Measurements from ENCODE around the gene WDR4. TPM values are rescaled to one million over a fixed set of nuclear protein-coding genes. Genes with fewer than 3 reads are reported as not detected.
"Not testable (repeated sequence)": the region's sequence is repeated elsewhere in the genome, so short reads cannot be mapped to it uniquely, and the experiment has no call there.

WDR4 gene
- total RNA-seq, 2 experiments from 2014 or later: 18.2 to 18.5 TPM

- no peaks in the 10 kb centered on the region for H3K9me3 Mint-ChIP-seq
- POLR2A ChIA-PET: no interaction called here
Observed at GRCh38 chr21:42905195-42905594, 25.9 kb upstream of the WDR4 start.

GRCh38 chr21:42903817-42904216 is 24.5 kb upstream of the WDR4 start:
- ChIA-PET POLR2A (no interaction called here), CTCF (no interaction called here)
- Mint-ChIP-seq H3K4me3 (no peak overlapping the region), H3K9me3 (no peaks in the 10 kb centered on the region), H3K27ac (no peak overlapping the region), H3K4me1 (no peaks in the 10 kb centered on the region), H3K27me3 (no peaks in the 10 kb centered on the region), H3K36me3 (ENCODE audit: low read depth) (peaks cover 42% of the 10 kb centered on the region)
- DNase-seq: no peak

More at GRCh38 chr21:42905195-42905594, 25.9 kb upstream of the WDR4 start:
- H3K4me3 Mint-ChIP-seq: no peak overlapping the region
- H3K4me1 Mint-ChIP-seq: no peaks in the 10 kb centered on the region
- no peaks in the 10 kb centered on the region for H3K27me3 Mint-ChIP-seq
- H3K36me3 Mint-ChIP-seq (ENCODE audit: low read depth): peaks cover 46% of the 10 kb centered on the region
- no peak for DNase-seq
- CTCF ChIA-PET: no interaction called here
- no peak overlapping the region for H3K27ac Mint-ChIP-seq

GRCh38 chr21:42900446-42900845 is 21.1 kb upstream of the WDR4 start:
- DNase-seq: no peak
- H3K9me3 Mint-ChIP-seq: no peaks in the 10 kb centered on the region
- no peak overlapping the region for H3K4me3 Mint-ChIP-seq
- POLR2A ChIA-PET: no interaction called here
- H3K4me1 Mint-ChIP-seq: peaks cover 6% of the 10 kb centered on the region
- H3K36me3 Mint-ChIP-seq (ENCODE audit: low read depth): peaks cover 41% of the 10 kb centered on the region
- H3K27me3 Mint-ChIP-seq: no peaks in the 10 kb centered on the region
- no peak overlapping the region for H3K27ac Mint-ChIP-seq
- CTCF ChIA-PET: interaction anchor here (1.2 kb wide), 1 partner anchor 8 kb away, joined by 3 read pairs; the partner anchor contains the start of gene NDUFV3

GRCh38 chr21:42892931-42893755 is 13.8 kb upstream of the WDR4 start, which contains the start of gene NDUFV3:
NDUFV3 (plus strand) TSS chr21:42893309; CDS start chr21:42893334, 25 bp downstream.
- Mint-ChIP-seq H3K9me3 (no peaks in the 10 kb centered on the region), H3K27me3 (no peaks in the 10 kb centered on the region), H3K27ac (peak within 1 kb of the TSS; percentile 84), H3K4me3 (peak within 1 kb of the TSS; percentile 83), H3K36me3 (ENCODE audit: low read depth) (peaks cover 12% of the 10 kb centered on the region), H3K4me1 (peaks cover 14% of the 10 kb centered on the region)
- POLR2A ChIA-PET: interaction anchor here (0.8 to 3.6 kb wide), 9 partner anchors 9 to 767 kb away, joined by 3 to 63 read pairs (median 4); partner anchors contain the start of genes PKNOX1, RRP1B and WDR4
- CTCF ChIA-PET: interaction anchor here (0.9 to 1.1 kb wide), 4 partner anchors 8 to 299 kb away, joined by 3 to 6 read pairs (median 4); partner anchors contain the start of gene PKNOX1
- peak; percentile 100 for DNase-seq

GRCh38 chr21:42892582-42892930 is 13.2 kb upstream of the WDR4 start:
- Mint-ChIP-seq H3K4me3 (peak overlapping the region; percentile 83), H3K36me3 (ENCODE audit: low read depth) (peaks cover 11% of the 10 kb centered on the region), H3K9me3 (no peaks in the 10 kb centered on the region), H3K27ac (peak overlapping the region; percentile 83), H3K27me3 (no peaks in the 10 kb centered on the region), H3K4me1 (peaks cover 14% of the 10 kb centered on the region)
- DNase-seq: no peak
- POLR2A ChIA-PET: interaction anchor here (0.8 to 3.6 kb wide), 7 partner anchors 8 to 500 kb away, joined by 3 to 63 read pairs (median 5); partner anchors contain the start of genes PKNOX1 and WDR4
- CTCF ChIA-PET: interaction anchor here (0.9 to 1.1 kb wide), 4 partner anchors 8 to 299 kb away, joined by 3 to 6 read pairs (median 4); partner anchors contain the start of gene PKNOX1

- no peaks in the 10 kb centered on the region for H3K36me3 Mint-ChIP-seq (ENCODE audit: low read depth)
- CTCF ChIA-PET: no interaction called here
- no peak for DNase-seq
- no peaks in the 10 kb centered on the region for H3K9me3 Mint-ChIP-seq
- H3K27me3 Mint-ChIP-seq: no peaks in the 10 kb centered on the region
- POLR2A ChIA-PET: no interaction called here
- H3K27ac Mint-ChIP-seq: no peak overlapping the region
- H3K4me3 Mint-ChIP-seq: no peak overlapping the region
- H3K4me1 Mint-ChIP-seq: peaks cover 2% of the 10 kb centered on the region
Observed at GRCh38 chr21:42887326-42887725, 8.0 kb upstream of the WDR4 start.

GRCh38 chr21:42883921-42884320 is 4.6 kb upstream of the WDR4 start:
- Mint-ChIP-seq H3K27ac (no peak overlapping the region), H3K4me3 (no peak overlapping the region)
- POLR2A ChIA-PET: interaction anchor here (1.0 kb wide), 1 partner anchor 9 kb away, joined by 5 read pairs; no protein-coding TSS in a partner anchor

GRCh38 chr21:42880352-42880751 is 1.0 kb upstream of the WDR4 start:
- Mint-ChIP-seq H3K9me3 (no peaks in the 10 kb centered on the region), H3K4me3 (peak overlapping the region; percentile 95), H3K4me1 (peaks cover 31% of the 10 kb centered on the region), H3K27me3 (no peaks in the 10 kb centered on the region), H3K27ac (peak overlapping the region; percentile 90), H3K36me3 (ENCODE audit: low read depth) (peaks cover 28% of the 10 kb centered on the region)
- POLR2A ChIA-PET: interaction anchor here (1.1 to 5.1 kb wide), 3 partner anchors 10 to 94 kb away, joined by 3 to 63 read pairs (median 7); partner anchors contain the start of genes NDUFV3 and PKNOX1
- CTCF ChIA-PET: interaction anchor here (1.8 kb wide), 1 partner anchor 12 kb away, joined by 6 read pairs; no protein-coding TSS in a partner anchor
- no peak for DNase-seq

More at GRCh38 chr21:42883921-42884320, 4.6 kb upstream of the WDR4 start:
- Mint-ChIP-seq H3K9me3 (no peaks in the 10 kb centered on the region), H3K36me3 (ENCODE audit: low read depth) (peaks cover 7% of the 10 kb centered on the region), H3K27me3 (no peaks in the 10 kb centered on the region), H3K4me1 (peaks cover 19% of the 10 kb centered on the region)
- DNase-seq: no peak
- CTCF ChIA-PET: no interaction called here

GRCh38 chr21:42878678-42878992 is 704 bp downstream of the WDR4 start:
- H3K36me3 Mint-ChIP-seq (ENCODE audit: low read depth): peaks cover 39% of the 10 kb centered on the region
- peak overlapping the region; percentile 90 for H3K27ac Mint-ChIP-seq
- H3K4me1 Mint-ChIP-seq: peaks cover 31% of the 10 kb centered on the region
- POLR2A ChIA-PET: interaction anchor here (0.7 to 5.1 kb wide), 6 partner anchors 9 to 480 kb away, joined by 3 to 63 read pairs (median 3); partner anchors contain the start of genes NDUFV3 and RSPH1
- CTCF ChIA-PET: interaction anchor here (1.0 kb wide), 1 partner anchor 27 kb away, joined by 3 read pairs; no protein-coding TSS in a partner anchor
- H3K4me3 Mint-ChIP-seq: peak overlapping the region; percentile 95
- H3K9me3 Mint-ChIP-seq: no peaks in the 10 kb centered on the region
- no peak for DNase-seq
- H3K27me3 Mint-ChIP-seq: no peaks in the 10 kb centered on the region

GRCh38 chr21:42875811-42876210 is 3.5 kb downstream of the WDR4 start:
- H3K9me3 Mint-ChIP-seq, H3K4me3 Mint-ChIP-seq, H3K27me3 Mint-ChIP-seq, DNase-seq, H3K27ac Mint-ChIP-seq, CTCF ChIA-PET: not testable (repeated sequence)
- Mint-ChIP-seq H3K36me3 (ENCODE audit: low read depth) (peaks cover 52% of the 10 kb centered on the region), H3K4me1 (peaks cover 26% of the 10 kb centered on the region)
- POLR2A ChIA-PET: interaction anchor here (4.8 kb wide), 1 partner anchor 17 kb away, joined by 18 read pairs; the partner anchor contains the start of gene NDUFV3

GRCh38 chr21:42873096-42873495 is 6.2 kb downstream of the WDR4 start:
- POLR2A ChIA-PET: interaction anchor here (4.8 kb wide), 1 partner anchor 20 kb away, joined by 18 read pairs; the partner anchor contains the start of gene NDUFV3
- Mint-ChIP-seq H3K9me3 (no peaks in the 10 kb centered on the region), H3K4me3 (no peak overlapping the region), H3K27me3 (no peaks in the 10 kb centered on the region), H3K4me1 (peaks cover 7% of the 10 kb centered on the region), H3K27ac (no peak overlapping the region), H3K36me3 (ENCODE audit: low read depth) (peaks cover 60% of the 10 kb centered on the region)
- CTCF ChIA-PET: interaction anchor here (0.7 kb wide), 1 partner anchor 287 kb away, joined by 3 read pairs; no protein-coding TSS in a partner anchor
- no peak for DNase-seq

- H3K27ac Mint-ChIP-seq: no peak overlapping the region
- CTCF ChIA-PET: interaction anchor here (1.2 kb wide), 1 partner anchor 275 kb away, joined by 3 read pairs; no protein-coding TSS in a partner anchor
- no peaks in the 10 kb centered on the region for H3K9me3 Mint-ChIP-seq
- no peaks in the 10 kb centered on the region for H3K27me3 Mint-ChIP-seq
- H3K4me1 Mint-ChIP-seq: peaks cover 3% of the 10 kb centered on the region
- peaks cover 56% of the 10 kb centered on the region for H3K36me3 Mint-ChIP-seq (ENCODE audit: low read depth)
- H3K4me3 Mint-ChIP-seq: no peak overlapping the region
- DNase-seq: no peak
- POLR2A ChIA-PET: no interaction called here
Observed at GRCh38 chr21:42868196-42868595, 11.1 kb downstream of the WDR4 start.

GRCh38 chr21:42865776-42866160 is 13.6 kb downstream of the WDR4 start:
- Mint-ChIP-seq H3K27ac (no peak overlapping the region), H3K4me1 (peaks cover 5% of the 10 kb centered on the region), H3K4me3 (no peak overlapping the region), H3K36me3 (ENCODE audit: low read depth) (peaks cover 52% of the 10 kb centered on the region), H3K27me3 (no peaks in the 10 kb centered on the region), H3K9me3 (no peaks in the 10 kb centered on the region)
- DNase-seq: no peak
- CTCF ChIA-PET: no interaction called here
- POLR2A ChIA-PET: no interaction called here

All from activated CD4-positive, alpha-beta memory T cell treated with anti-CD3 and anti-CD28 coated beads, Interleukin-2, amount 10 ng/mL, durations not matched to agents 7 days and 5 days (primary cell).